WERI-Rb-1 (cell line): Measurements from ENCODE around the gene ME2.
"Not testable (repeated sequence)": the region's sequence is repeated elsewhere in the genome, so short reads cannot be mapped to it uniquely, and the experiment has no call there.

Source experiments
- DNase-seq: peaks from one replicate; pipeline ENCODE4 v3.0.0-alpha.2; 2020
- H3K27ac ChIP-seq: fragments of 250-450 bp; sonication (Bioruptor Pico); 2 replicates; pipeline ENCODE4 v1.5.1; 2020; ENCODE audit warnings: mild to moderate bottlenecking, moderate library complexity
- H3K27me3 ChIP-seq: fragments of 250-450 bp; sonication (Bioruptor Pico); 2 replicates; pipeline ENCODE4 v1.5.1; 2021; ENCODE audit warnings: mild to moderate bottlenecking, low read depth, moderate library complexity; ENCODE audit not compliant: insufficient read depth, severe bottlenecking
- H3K36me3 ChIP-seq: fragments of 250-450 bp; sonication (Bioruptor Pico); 2 replicates; pipeline ENCODE4 v1.5.1; 2020; ENCODE audit warnings: mild to moderate bottlenecking, moderate library complexity
- H3K4me3 ChIP-seq: 2 replicates; pipeline ENCODE4 v1.5.1; 2011; ENCODE audit warnings: low read depth, mild to moderate bottlenecking, control low read depth, low read length
- H3K9me3 ChIP-seq: fragments of 250-450 bp; sonication (Bioruptor Pico); 2 replicates; pipeline ENCODE4 v1.5.1; 2021; ENCODE audit warnings: mild to moderate bottlenecking, moderate library complexity; ENCODE audit not compliant: severe bottlenecking
- CTCF ChIP-seq: IDR thresholded peaks from 2 replicates; pipeline ENCODE4 v1.5.1; 2011; ENCODE audit warnings: low read depth, mild to moderate bottlenecking, control low read depth, inconsistent platforms, low read length

The ME2 gene

GRCh38 chr18:50855976-50856757 lies 22.8 kb upstream of the ME2 start:
- no peaks in the 10 kb centered on the region for H3K27me3 ChIP-seq
- no peaks in the 10 kb centered on the region for H3K9me3 ChIP-seq
- TF ChIP-seq CTCF: no peak
- no peaks in the 10 kb centered on the region for H3K36me3 ChIP-seq
- H3K4me3 ChIP-seq: no peak overlapping the region
- H3K27ac ChIP-seq: no peak overlapping the region
- no peak for DNase-seq

GRCh38 chr18:50857166-50857565 lies 21.8 kb upstream of the ME2 start:
- not testable (repeated sequence) for H3K27me3 ChIP-seq, H3K9me3 ChIP-seq, H3K27ac ChIP-seq, DNase-seq, H3K36me3 ChIP-seq, H3K4me3 ChIP-seq

GRCh38 chr18:50857694-50858093 lies 21.2 kb upstream of the ME2 start:
- Histone ChIP-seq H3K4me3 (no peak overlapping the region), H3K36me3 (no peaks in the 10 kb centered on the region), H3K9me3 (no peaks in the 10 kb centered on the region), H3K27ac (no peak overlapping the region), H3K27me3 (no peaks in the 10 kb centered on the region)
- DNase-seq: no peak
- TF ChIP-seq CTCF: peak; percentile 28; the same call in 1 of the 2 replicates

- Histone ChIP-seq H3K9me3 (no peaks in the 10 kb centered on the region), H3K27me3 (no peaks in the 10 kb centered on the region), H3K36me3 (no peaks in the 10 kb centered on the region), H3K27ac (no peak overlapping the region), H3K4me3 (no peak overlapping the region)
- DNase-seq: no peak
- no peak for TF ChIP-seq CTCF
Observed at GRCh38 chr18:50859793-50860555, 18.9 kb upstream of the ME2 start.

GRCh38 chr18:50861617-50862016 lies 17.3 kb upstream of the ME2 start:
- no peak for DNase-seq
- Histone ChIP-seq H3K9me3 (no peaks in the 10 kb centered on the region), H3K4me3 (no peak overlapping the region), H3K27me3 (no peaks in the 10 kb centered on the region), H3K27ac (no peak overlapping the region), H3K36me3 (no peaks in the 10 kb centered on the region)
- no peak for TF ChIP-seq CTCF

- Histone ChIP-seq H3K27me3 (no peaks in the 10 kb centered on the region), H3K27ac (no peak overlapping the region), H3K9me3 (no peaks in the 10 kb centered on the region), H3K36me3 (no peaks in the 10 kb centered on the region), H3K4me3 (no peak overlapping the region)
- DNase-seq: no peak
- TF ChIP-seq CTCF: no peak
Observed at GRCh38 chr18:50862401-50862800, 16.5 kb upstream of the ME2 start.
